Left lobe of liver (tissue), 2 donors: ENCODE results near the gene PEX5L. TPM values are rescaled to one million over a fixed set of nuclear protein-coding genes. Genes with fewer than 3 reads are reported as not detected.
"Not testable (repeated sequence)": the region's sequence is repeated elsewhere in the genome, so short reads cannot be mapped to it uniquely, and the experiment has no call there.

Experiments used
- ATAC-seq: fragments of 200-7000 bp; cut with Tn5 transposase; one replicate; pipeline ENCODE4 v1.9.1; 2020; ENCODE audit warnings: mild to moderate bottlenecking, moderate library complexity
- DNase-seq: peaks from one replicate; pipeline ENCODE4 v3.0.0-alpha.2; 2020; ENCODE audit warnings: low spot score
- total RNA-seq: library from RNA; stranded (reverse); gene quantifications from one replicate; pipeline ENCODE4 v1.2.1, GENCODE V29; 2021
- donor health status: DM: no; HTN: no; CAD: no; lungs with moderate emphysema.
- donor health status: DM: no; HTN: yes; CAD: no.

PEX5L gene
- total RNA-seq, 1 donor from 2014 or later = not detected

GRCh38 chr3:179794355-179794754, 242.4 kb downstream of the PEX5L start:
- DNase-seq (no peak), ATAC-seq (peak; percentile 88)

GRCh38 chr3:179791793-179792192, 244.9 kb downstream of the PEX5L start:
- no peak for ATAC-seq
- no peak for DNase-seq

- no peak for ATAC-seq
- no peak for DNase-seq
Observed at GRCh38 chr3:179788996-179789395, 247.7 kb downstream of the PEX5L start.

GRCh38 chr3:179782841-179783240, 253.9 kb downstream of the PEX5L start:
- not testable (repeated sequence) for ATAC-seq

GRCh38 chr3:179775416-179776122, 261.2 kb downstream of the PEX5L start:
- no peak for ATAC-seq

More at GRCh38 chr3:179782841-179783240, 253.9 kb downstream of the PEX5L start:
- DNase-seq = not testable (repeated sequence)

GRCh38 chr3:179772297-179772696, 264.4 kb downstream of the PEX5L start:
- DNase-seq (no peak), ATAC-seq (no peak)

More at GRCh38 chr3:179775416-179776122, 261.2 kb downstream of the PEX5L start:
- no peak for DNase-seq

GRCh38 chr3:179771797-179772196, 264.9 kb downstream of the PEX5L start:
- ATAC-seq (no peak), DNase-seq (no peak)

- no peak for ATAC-seq
- DNase-seq = no peak
Observed at GRCh38 chr3:179769411-179770247, 267.1 kb downstream of the PEX5L start.

GRCh38 chr3:179768080-179768479, 268.7 kb downstream of the PEX5L start:
- ATAC-seq = no peak

GRCh38 chr3:179766416-179767133, 270.2 kb downstream of the PEX5L start:
- no peak for DNase-seq
- no peak for ATAC-seq

More at GRCh38 chr3:179768080-179768479, 268.7 kb downstream of the PEX5L start:
- no peak for DNase-seq

- DNase-seq (no peak), ATAC-seq (no peak)
Observed at GRCh38 chr3:179765396-179765795, 271.3 kb downstream of the PEX5L start.

GRCh38 chr3:179760944-179761343, 275.8 kb downstream of the PEX5L start:
- DNase-seq = no peak

GRCh38 chr3:179750720-179751328, 285.9 kb downstream of the PEX5L start:
- ATAC-seq (no peak), DNase-seq (no peak)

More at GRCh38 chr3:179760944-179761343, 275.8 kb downstream of the PEX5L start:
- ATAC-seq = no peak

GRCh38 chr3:179745716-179746115, 291.0 kb downstream of the PEX5L start:
- ATAC-seq = no peak
- DNase-seq = no peak

GRCh38 chr3:179745079-179745478, 291.7 kb downstream of the PEX5L start:
- no peak for DNase-seq
- no peak for ATAC-seq
